CD14-positive monocyte (primary cell): ENCODE measurements around the gene PARS2. TPM values are rescaled to one million over a fixed set of nuclear protein-coding genes. Genes with fewer than 3 reads are reported as not detected.

ENCODE experiments used
- DNase-seq, 3 donors: peaks; one replicate each; pipeline ENCODE4 v3.0.0-alpha.2; 2011 to 2022
- H2AFZ ChIP-seq: 2 replicates; pipeline ENCODE4 v1.6.0; 2012; ENCODE audit warnings: mild to moderate bottlenecking, low read depth, low read length, inconsistent platforms; ENCODE audit not compliant: insufficient read depth, poor library complexity, severe bottlenecking
- H3K27ac ChIP-seq, 2 donors: 1 replicate in 1 of 2; 2 replicates in 1 of 2; pipeline ENCODE4 v1.5.1; 2012 to 2013; ENCODE audit warnings: low read length in 2 of 2, control low read depth in 1 of 2, inconsistent platforms in 1 of 2, low read depth in 1 of 2, mild to moderate bottlenecking in 1 of 2
- H3K27me3 ChIP-seq, 2 donors: one replicate each; pipeline versions ENCODE4 v1.6.0 to v1.6.1; 2011 to 2013; ENCODE audit warnings: low read length in 2 of 2; ENCODE audit not compliant: control insufficient read depth in 2 of 2, insufficient read depth in 2 of 2
- H3K36me3 ChIP-seq, 2 donors: replicated peaks in 1 of 2; 1 replicate in 1 of 2; 2 replicates in 1 of 2; pipeline versions ENCODE4 v1.5.1 to v1.6.1; 2012 to 2013; ENCODE audit warnings: low read length in 2 of 2, control low read depth in 1 of 2, inconsistent platforms in 1 of 2, mild to moderate bottlenecking in 1 of 2; ENCODE audit not compliant: insufficient read depth in 2 of 2, control insufficient read depth in 1 of 2
- H3K4me1 ChIP-seq, 2 donors: 1 replicate in 1 of 2; 2 replicates in 1 of 2; pipeline versions ENCODE4 v1.5.1 to v1.6.1; 2012 to 2013; ENCODE audit warnings: low read length in 2 of 2, control low read depth in 1 of 2, inconsistent platforms in 1 of 2, mild to moderate bottlenecking in 1 of 2, moderate library complexity in 1 of 2; ENCODE audit not compliant: insufficient read depth in 2 of 2, control insufficient read depth in 1 of 2
- H3K4me2 ChIP-seq: replicated peaks from 2 replicates; pipeline ENCODE3; 2012; ENCODE audit warnings: low read length, moderate library complexity, mild to moderate bottlenecking; ENCODE audit not compliant: poor library complexity, severe bottlenecking; ENCODE audit errors: extremely low read depth
- H3K4me3 ChIP-seq, 3 experiments: fragments of 200-600 bp in 1 of 3; sonication (generic) in 1 of 3; replicated peaks in 1 of 3; 1 replicate in 2 of 3; 2 replicates in 1 of 3; pipeline ENCODE4 v1.5.1; 2011 to 2013; ENCODE audit warnings: low read length in 3 of 3, mild to moderate bottlenecking in 3 of 3, control low read depth in 2 of 3, low read depth in 2 of 3, inconsistent platforms in 1 of 3, moderate library complexity in 1 of 3
- H3K79me2 ChIP-seq: 2 replicates; pipeline ENCODE4 v1.6.0; 2012; ENCODE audit warnings: mild to moderate bottlenecking, control low read depth, inconsistent platforms, low read length, moderate library complexity; ENCODE audit not compliant: insufficient read depth
- H3K9ac ChIP-seq: 2 replicates; pipeline ENCODE4 v1.6.0; 2017; ENCODE audit warnings: low read length, mild to moderate bottlenecking; ENCODE audit not compliant: insufficient read depth, poor library complexity, severe bottlenecking
- H3K9me3 ChIP-seq, 2 donors: replicated peaks in 1 of 2; 1 replicate in 1 of 2; 2 replicates in 1 of 2; pipeline versions ENCODE4 v1.5.1 to v1.6.1; 2012 to 2013; ENCODE audit warnings: low read length in 2 of 2, control low read depth in 1 of 2; ENCODE audit not compliant: control insufficient read depth in 1 of 2, insufficient read depth in 1 of 2
- H4K20me1 ChIP-seq: 2 replicates; pipeline ENCODE4 v1.6.0; 2012; ENCODE audit warnings: mild to moderate bottlenecking, low read length, control low read depth, moderate library complexity; ENCODE audit not compliant: insufficient read depth
- H3K27ac Mint-ChIP-seq, 7 donors: one replicate each; pipeline ENCODE4 v1.8.0; 2020; ENCODE audit warnings: mild to moderate bottlenecking in 7 of 7, mixed read lengths in 7 of 7, moderate library complexity in 6 of 7, inconsistent platforms in 2 of 7
- H3K27me3 Mint-ChIP-seq, 3 donors: one replicate each; pipeline ENCODE4 v1.8.0; 2021 to 2022; ENCODE audit warnings: low read depth in 3 of 3, mild to moderate bottlenecking in 3 of 3, mixed read lengths in 3 of 3, moderate library complexity in 3 of 3, inconsistent platforms in 1 of 3
- H3K36me3 Mint-ChIP-seq, 2 donors: one replicate each; pipeline ENCODE4 v1.8.0; 2020; ENCODE audit warnings: mixed read lengths in 2 of 2, inconsistent platforms in 1 of 2, mild to moderate bottlenecking in 1 of 2
- H3K4me1 Mint-ChIP-seq: one replicate; pipeline ENCODE4 v1.8.0; 2020; ENCODE audit warnings: mild to moderate bottlenecking, mixed read lengths
- H3K4me3 Mint-ChIP-seq, 2 donors: one replicate each; pipeline ENCODE4 v1.8.0; 2020; ENCODE audit warnings: mild to moderate bottlenecking in 2 of 2, mixed read lengths in 2 of 2, moderate library complexity in 1 of 2
- H3K9me3 Mint-ChIP-seq, 7 donors: one replicate each; pipeline ENCODE4 v1.8.0; 2020 to 2022; ENCODE audit warnings: mixed read lengths in 7 of 7, mild to moderate bottlenecking in 6 of 7, moderate library complexity in 6 of 7, inconsistent platforms in 2 of 7
- WGBS: methylation state at CpG from one replicate; pipeline ENCODE4 v1.1.5; 2013; ENCODE audit warnings: missing lambda C conversion rate; ENCODE audit not compliant: insufficient coverage; 5-methylcytosine and 5-hydroxymethylcytosine counted together
- intact Hi-C, 2 donors: fragments of 100-400 bp; cut with micrococcal nuclease; formaldehyde crosslinking; loops; one replicate each; pipeline versions ENCODE4 v1.15.0 to v1.15.1; 2023
- polyA plus RNA-seq, 3 donors: library from polyadenylated mRNA; depleted of rRNA in 1 of 3; unstranded in 2 of 3; stranded (reverse) in 1 of 3; fragments of 300-500 nt in 2 of 3; fragments of >200 nt in 1 of 3; fragmentation: Illumina TruSeq in 2 of 3; gene quantifications; 1 replicate in 2 of 3; 2 replicates in 1 of 3; pipeline ENCODE4 v1.2.3, GENCODE V29; 2012 to 2021
- TF ChIP-seq, protein P1 (sequence below): fragments of 200-600 bp; IDR thresholded peaks from one replicate; pipeline ENCODE4 v1.8.0; 2022; ENCODE audit warnings: antibody characterized with exemption, mild to moderate bottlenecking

The PARS2 gene
- polyA plus RNA-seq, 3 donors: 0.73 to 1.2 (median 0.92) TPM

DNA sequence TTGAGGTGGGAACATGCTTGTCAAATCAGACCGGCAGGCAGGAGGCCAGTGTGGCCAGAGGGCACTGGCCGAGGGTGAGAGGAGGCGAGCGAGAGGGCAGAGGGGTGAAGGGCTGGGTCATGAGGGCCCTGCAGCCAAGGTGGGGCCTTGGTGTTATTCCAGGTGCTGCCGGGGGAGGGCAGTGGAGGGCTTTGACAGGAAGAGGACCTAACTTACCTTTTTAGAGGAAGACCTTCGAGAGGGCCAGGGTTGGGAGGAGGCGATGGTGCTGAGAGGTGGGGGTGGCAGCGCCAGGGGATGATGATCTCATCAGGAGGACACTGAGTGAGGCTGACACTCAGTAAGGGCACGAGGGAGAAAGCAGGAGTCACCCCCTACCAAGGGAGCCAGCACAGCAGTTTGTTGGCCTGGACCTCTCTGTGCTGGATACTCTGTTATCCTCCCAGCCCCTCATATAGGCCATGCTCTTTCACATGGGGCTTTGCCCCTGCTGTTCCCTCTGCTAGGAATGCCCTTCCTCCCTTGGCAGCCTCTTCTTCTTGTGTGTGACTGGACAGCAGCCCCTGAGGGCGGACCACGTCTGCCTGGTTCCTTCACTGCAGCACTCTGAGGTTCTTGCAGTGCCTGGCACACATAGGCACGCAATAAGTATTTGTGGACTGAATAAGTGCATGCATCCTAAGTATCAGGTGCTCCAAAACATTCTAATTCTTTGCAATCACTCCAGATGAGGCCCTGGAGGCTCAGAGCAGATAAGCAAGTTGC, 44.3 kb upstream of the PARS2 start:
- Mint-ChIP-seq H3K27ac (no peak overlapping the region), H3K36me3 (no peaks in the 10 kb centered on the region), H3K4me1 (peaks cover 21% of the 10 kb centered on the region), H3K9me3 (no peaks in the 10 kb centered on the region), H3K27me3 (peaks cover 0 to 2% (median 0%) of the 10 kb centered on the region in 3 donors), H3K4me3 (no peak overlapping the region)
- Histone ChIP-seq H3K36me3 (no peaks in the 10 kb centered on the region), H4K20me1 (no peaks in the 10 kb centered on the region), H3K4me3 (no peak overlapping the region), H3K27me3 (no peaks in the 10 kb centered on the region), H2AFZ (no peak overlapping the region), H3K79me2 (no peaks in the 10 kb centered on the region), H3K9ac (no peak overlapping the region), H3K9me3 (no peaks in the 10 kb centered on the region), H3K4me2 (no peak overlapping the region), H3K27ac (no peak overlapping the region), H3K4me1 (peaks cover 0 to 25% of the 10 kb centered on the region in 2 donors)
- intact Hi-C loops: loop anchor here (5.0 kb wide), 1 partner anchor 136 kb away; no protein-coding TSS in a partner anchor
- 86% methylated on average over 4 of the region's 12 CpGs for WGBS
- DNase-seq: no peak
- TF ChIP-seq, protein P1, sequence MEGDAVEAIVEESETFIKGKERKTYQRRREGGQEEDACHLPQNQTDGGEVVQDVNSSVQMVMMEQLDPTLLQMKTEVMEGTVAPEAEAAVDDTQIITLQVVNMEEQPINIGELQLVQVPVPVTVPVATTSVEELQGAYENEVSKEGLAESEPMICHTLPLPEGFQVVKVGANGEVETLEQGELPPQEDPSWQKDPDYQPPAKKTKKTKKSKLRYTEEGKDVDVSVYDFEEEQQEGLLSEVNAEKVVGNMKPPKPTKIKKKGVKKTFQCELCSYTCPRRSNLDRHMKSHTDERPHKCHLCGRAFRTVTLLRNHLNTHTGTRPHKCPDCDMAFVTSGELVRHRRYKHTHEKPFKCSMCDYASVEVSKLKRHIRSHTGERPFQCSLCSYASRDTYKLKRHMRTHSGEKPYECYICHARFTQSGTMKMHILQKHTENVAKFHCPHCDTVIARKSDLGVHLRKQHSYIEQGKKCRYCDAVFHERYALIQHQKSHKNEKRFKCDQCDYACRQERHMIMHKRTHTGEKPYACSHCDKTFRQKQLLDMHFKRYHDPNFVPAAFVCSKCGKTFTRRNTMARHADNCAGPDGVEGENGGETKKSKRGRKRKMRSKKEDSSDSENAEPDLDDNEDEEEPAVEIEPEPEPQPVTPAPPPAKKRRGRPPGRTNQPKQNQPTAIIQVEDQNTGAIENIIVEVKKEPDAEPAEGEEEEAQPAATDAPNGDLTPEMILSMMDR: no peak

DNA sequence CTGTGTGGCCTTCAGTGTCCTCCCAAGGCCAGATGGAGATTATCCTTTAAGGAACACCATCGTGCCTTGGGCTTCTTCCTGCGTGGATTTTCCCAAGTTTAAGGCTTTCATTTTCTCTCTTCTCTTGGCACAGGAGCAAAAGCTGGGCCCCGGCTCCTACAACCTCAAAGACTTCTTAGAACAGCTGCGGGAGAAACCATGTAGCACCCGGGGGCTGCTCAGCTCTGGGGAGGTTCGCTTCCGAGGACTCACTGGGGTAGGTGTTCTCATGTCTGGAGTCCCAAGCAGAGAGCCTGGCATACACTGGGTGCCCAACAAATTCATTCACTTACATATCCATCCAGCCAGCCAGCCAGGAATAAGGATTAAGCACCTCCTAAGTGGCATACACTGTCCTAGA, 43.4 kb upstream of the PARS2 start:
- peak overlapping the region; percentile 37 for H2AFZ ChIP-seq
- no peaks in the 10 kb centered on the region for H3K36me3 Mint-ChIP-seq
- peaks cover 0 to 25% of the 10 kb centered on the region in 2 donors for H3K4me1 ChIP-seq
- no peaks in the 10 kb centered on the region for H3K27me3 ChIP-seq
- H3K27ac Mint-ChIP-seq: no peak overlapping the region
- H3K4me1 Mint-ChIP-seq: peaks cover 18% of the 10 kb centered on the region
- WGBS: 100% methylated on average over 2 of the region's 7 CpGs
- H3K79me2 ChIP-seq: no peaks in the 10 kb centered on the region
- H3K4me3 Mint-ChIP-seq: no peak overlapping the region
- H3K4me2 ChIP-seq: no peak overlapping the region
- H3K9me3 Mint-ChIP-seq: no peaks in the 10 kb centered on the region
- intact Hi-C loops: loop anchor here (5.0 kb wide), 1 partner anchor 135 kb away; no protein-coding TSS in a partner anchor
- no peaks in the 10 kb centered on the region for H3K9me3 ChIP-seq
- TF ChIP-seq, protein P1: no peak
- H3K27me3 Mint-ChIP-seq: peaks cover 2 to 4% (median 3%) of the 10 kb centered on the region in 3 donors
- H3K4me3 ChIP-seq: no peak overlapping the region
- no peaks in the 10 kb centered on the region for H4K20me1 ChIP-seq
- no peak for DNase-seq
- peak overlapping the region in 1 of 2 donors; percentile 38 for H3K27ac ChIP-seq
- no peak overlapping the region for H3K9ac ChIP-seq
- H3K36me3 ChIP-seq: no peaks in the 10 kb centered on the region
